ENCODE data around the gene EGFR.

- TF ChIP-seq, protein P1, sequence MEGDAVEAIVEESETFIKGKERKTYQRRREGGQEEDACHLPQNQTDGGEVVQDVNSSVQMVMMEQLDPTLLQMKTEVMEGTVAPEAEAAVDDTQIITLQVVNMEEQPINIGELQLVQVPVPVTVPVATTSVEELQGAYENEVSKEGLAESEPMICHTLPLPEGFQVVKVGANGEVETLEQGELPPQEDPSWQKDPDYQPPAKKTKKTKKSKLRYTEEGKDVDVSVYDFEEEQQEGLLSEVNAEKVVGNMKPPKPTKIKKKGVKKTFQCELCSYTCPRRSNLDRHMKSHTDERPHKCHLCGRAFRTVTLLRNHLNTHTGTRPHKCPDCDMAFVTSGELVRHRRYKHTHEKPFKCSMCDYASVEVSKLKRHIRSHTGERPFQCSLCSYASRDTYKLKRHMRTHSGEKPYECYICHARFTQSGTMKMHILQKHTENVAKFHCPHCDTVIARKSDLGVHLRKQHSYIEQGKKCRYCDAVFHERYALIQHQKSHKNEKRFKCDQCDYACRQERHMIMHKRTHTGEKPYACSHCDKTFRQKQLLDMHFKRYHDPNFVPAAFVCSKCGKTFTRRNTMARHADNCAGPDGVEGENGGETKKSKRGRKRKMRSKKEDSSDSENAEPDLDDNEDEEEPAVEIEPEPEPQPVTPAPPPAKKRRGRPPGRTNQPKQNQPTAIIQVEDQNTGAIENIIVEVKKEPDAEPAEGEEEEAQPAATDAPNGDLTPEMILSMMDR (conservative IDR thresholded peaks at IDR 0.05), result no peak
- no peak for TF ChIP-seq ZFX (IDR thresholded peaks at IDR 0.05)
These were observed 16.0 kb downstream of the EGFR start for GRCh38 chr7:55034776-55035175.

Measured in C4-2B (cell line).